Activated CD4-positive, alpha-beta memory T cell treated with anti-CD3 and anti-CD28 coated beads, Interleukin-2, amount 10 ng/mL, durations not matched to agents 7 days and 5 days (primary cell): ENCODE measurements around the gene SPOCK3. TPM values are rescaled to one million over a fixed set of nuclear protein-coding genes. Genes with fewer than 3 reads are reported as not detected.

Experiments used
- CTCF ChIA-PET: fragments of 350-600 bp; sonication (Branson Sonifier 250); formaldehyde crosslinking; loops from one replicate; lab custom pipeline; 2021; ENCODE audit warnings: antibody characterized with exemption, inconsistent platforms; lab: Charles Lee
- POLR2A ChIA-PET: fragments of 350-600 bp; sonication (Branson Sonifier 250); formaldehyde crosslinking; loops from one replicate; lab custom pipeline; 2021; ENCODE audit warnings: antibody characterized with exemption; lab: Charles Lee
- DNase-seq: peaks from one replicate; pipeline ENCODE4 v3.0.0-alpha.2; 2020
- H3K27ac Mint-ChIP-seq: one replicate; pipeline ENCODE4 v1.8.0; 2021; ENCODE audit warnings: mild to moderate bottlenecking, mixed read lengths
- H3K27me3 Mint-ChIP-seq: one replicate; pipeline ENCODE4 v1.8.0; 2021; ENCODE audit warnings: mixed read lengths
- H3K36me3 Mint-ChIP-seq: one replicate; pipeline ENCODE4 v1.8.0; 2021; ENCODE audit warnings: low read depth, mixed read lengths
- H3K4me1 Mint-ChIP-seq: one replicate; pipeline ENCODE4 v1.8.0; 2021; ENCODE audit warnings: mixed read lengths
- H3K4me3 Mint-ChIP-seq: one replicate; pipeline ENCODE4 v1.8.0; 2021; ENCODE audit warnings: mild to moderate bottlenecking, mixed read lengths
- H3K9me3 Mint-ChIP-seq: one replicate; pipeline ENCODE4 v1.8.0; 2021; ENCODE audit warnings: mixed read lengths
- total RNA-seq, 2 experiments: library from RNA; stranded (reverse); gene quantifications; one replicate each; pipeline ENCODE4 v1.2.3, GENCODE V29; 2021

The SPOCK3 gene
- total RNA-seq, 2 experiments from 2014 or later = not detected

DNA sequence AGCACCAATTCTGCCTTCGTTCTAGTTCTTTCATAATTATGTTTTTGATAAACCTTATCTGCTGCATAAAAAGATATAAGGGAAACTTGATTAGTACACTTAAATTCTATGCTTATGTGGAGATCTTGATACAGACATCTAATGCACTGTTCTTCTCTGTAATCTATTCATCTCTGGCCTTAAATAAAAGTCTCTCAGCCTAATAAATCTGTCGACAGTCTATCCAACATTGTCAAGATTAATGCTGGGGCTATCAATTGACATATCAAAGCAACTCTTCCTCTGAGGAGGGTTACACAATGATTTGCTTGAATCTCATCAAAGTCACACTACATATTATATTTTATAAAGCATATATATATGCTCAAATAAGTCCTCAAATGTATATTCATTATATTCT, 545.5 kb downstream of the SPOCK3 start:
- no peaks in the 10 kb centered on the region for H3K4me1 Mint-ChIP-seq
- no peak overlapping the region for H3K27ac Mint-ChIP-seq
- H3K36me3 Mint-ChIP-seq = no peaks in the 10 kb centered on the region
- DNase-seq = no peak
- no peak overlapping the region for H3K4me3 Mint-ChIP-seq
- POLR2A ChIA-PET = no interaction called here
- CTCF ChIA-PET = no interaction called here
- H3K27me3 Mint-ChIP-seq = no peaks in the 10 kb centered on the region
- H3K9me3 Mint-ChIP-seq = no peaks in the 10 kb centered on the region

- Mint-ChIP-seq H3K4me3 (no peak overlapping the region), H3K9me3 (no peaks in the 10 kb centered on the region), H3K27ac (no peak overlapping the region), H3K27me3 (no peaks in the 10 kb centered on the region), H3K4me1 (no peaks in the 10 kb centered on the region), H3K36me3 (no peaks in the 10 kb centered on the region)
- no peak for DNase-seq
- ChIA-PET CTCF (no interaction called here), POLR2A (no interaction called here)
Measured at GRCh38 chr4:166687828-166688227, 546.5 kb downstream of the SPOCK3 start.
